Liver (tissue), 9 donors: ENCODE data around the gene PSAT1. TPM values are rescaled to one million over a fixed set of nuclear protein-coding genes. Genes with fewer than 3 reads are reported as not detected.

ENCODE experiments used
- DNase-seq: peaks from one replicate; pipeline ENCODE4 v3.0.0-alpha.2; 2017; ENCODE audit warnings: low spot score
- H3K27ac ChIP-seq, 2 donors: one replicate each; pipeline ENCODE4 v1.7.0; 2013; ENCODE audit warnings: inconsistent platforms in 2 of 2, low read length in 2 of 2, control low read depth in 1 of 2, low read depth in 1 of 2, mild to moderate bottlenecking in 1 of 2
- H3K27me3 ChIP-seq, 4 donors: one replicate each; pipeline versions ENCODE4 v1.6.1 to v1.7.0; 2013; ENCODE audit warnings: low read length in 3 of 4, inconsistent platforms in 1 of 4, mild to moderate bottlenecking in 1 of 4, moderate library complexity in 1 of 4; ENCODE audit not compliant: control insufficient read depth in 4 of 4, insufficient read depth in 4 of 4
- H3K36me3 ChIP-seq, 4 donors: one replicate each; pipeline versions ENCODE4 v1.6.1 to v1.7.0; 2013; ENCODE audit warnings: low read length in 3 of 4, mild to moderate bottlenecking in 3 of 4, low read depth in 1 of 4, moderate library complexity in 1 of 4; ENCODE audit not compliant: control insufficient read depth in 4 of 4, insufficient read depth in 3 of 4
- H3K4me1 ChIP-seq, 4 donors: one replicate each; pipeline versions ENCODE4 v1.6.1 to v1.7.0; 2013; ENCODE audit warnings: low read length in 3 of 4, mild to moderate bottlenecking in 3 of 4, moderate library complexity in 1 of 4; ENCODE audit not compliant: control insufficient read depth in 4 of 4, insufficient read depth in 4 of 4
- H3K4me3 ChIP-seq, 3 donors: one replicate each; pipeline versions ENCODE4 v1.6.1 to v1.7.0; 2013; ENCODE audit warnings: low read length in 3 of 3, control low read depth in 1 of 3, low read depth in 1 of 3, mild to moderate bottlenecking in 1 of 3
- H3K9ac ChIP-seq, 2 donors: one replicate each; pipeline ENCODE4 v1.7.0; 2013; ENCODE audit warnings: low read length in 2 of 2, mild to moderate bottlenecking in 2 of 2, moderate library complexity in 2 of 2, control low read depth in 1 of 2, low read depth in 1 of 2
- H3K9me3 ChIP-seq, 4 donors: one replicate each; pipeline versions ENCODE4 v1.6.1 to v1.7.0; 2013; ENCODE audit warnings: low read length in 3 of 4; ENCODE audit not compliant: control insufficient read depth in 4 of 4
- ATF3 ChIP-seq: IDR thresholded peaks from 2 replicates; pipeline ENCODE4 v1.6.1; 2016; ENCODE audit warnings: antibody characterized with exemption
- CTCF ChIP-seq: fragments of 150-350 bp; IDR thresholded peaks from 2 replicates; pipeline ENCODE4 v1.5.1; 2017; ENCODE audit warnings: improper control_type of control experiment, low read depth, low read length; ENCODE audit not compliant: missing input control
- EGR1 ChIP-seq, 2 donors: IDR thresholded peaks; 2 replicates each; pipeline ENCODE4 v1.6.1; 2016 to 2018; ENCODE audit warnings: antibody characterized with exemption in 2 of 2, low read depth in 2 of 2
- JUND ChIP-seq, 2 donors: IDR thresholded peaks; 2 replicates each; pipeline ENCODE4 v1.6.1; 2016; ENCODE audit warnings: antibody characterized with exemption in 2 of 2
- MAX ChIP-seq: IDR thresholded peaks from 2 replicates; pipeline ENCODE4 v1.6.1; 2016; ENCODE audit warnings: antibody characterized with exemption
- RAD21 ChIP-seq, 2 donors: IDR thresholded peaks; 2 replicates each; pipeline ENCODE4 v1.6.1; 2016; ENCODE audit warnings: antibody characterized with exemption in 2 of 2, mild to moderate bottlenecking in 2 of 2
- REST ChIP-seq: IDR thresholded peaks from 2 replicates; pipeline ENCODE4 v1.6.1; 2016; ENCODE audit warnings: antibody characterized with exemption, mild to moderate bottlenecking
- TAF1 ChIP-seq: conservative IDR thresholded peaks from 2 replicates; pipeline ENCODE4 v1.6.1; 2016; ENCODE audit warnings: antibody characterized with exemption, mild to moderate bottlenecking
- YY1 ChIP-seq: IDR thresholded peaks from 2 replicates; pipeline ENCODE4 v1.6.1; 2016; ENCODE audit warnings: antibody characterized with exemption, mild to moderate bottlenecking
- ZBTB33 ChIP-seq: IDR thresholded peaks from 2 replicates; pipeline ENCODE4 v1.6.1; 2016; ENCODE audit warnings: antibody characterized with exemption
- WGBS: extraction: QIAGEN DNeasy Blood & Tissue Kit; methylation state at CpG from one replicate; pipeline ENCODE4 v1.1.7; 2013; 5-methylcytosine and 5-hydroxymethylcytosine counted together
- polyA plus RNA-seq, 2 donors: library from polyadenylated mRNA; stranded (reverse) in 1 of 2; unstranded in 1 of 2; fragments of 200-250 nt in 1 of 2; fragments of >200 nt in 1 of 2; fragmentation: Nextera tagmentation in 1 of 2; extraction: Ambion mirVana in 1 of 2; gene quantifications; one replicate each; pipeline versions ENCODE4 v1.2.1 to v1.2.3, GENCODE V29; 2013 to 2015
- total RNA-seq, 2 donors: library from RNA; depleted of rRNA; stranded (reverse); fragments of >200 nt; gene quantifications; one replicate each; pipeline ENCODE4 v1.2.3, GENCODE V29; 2014
- donor health status: healthy.
- donor health status: healthy.
- donor health status: healthy.
- donor health status: healthy.
- donor health status: healthy.

Gene PSAT1
- total and polyA plus RNA-seq, 4 donors, result 28.0 to 156 (median 66.8) TPM

GRCh38 chr9:78356634-78357033 lies 59.7 kb downstream of the PSAT1 start:
- WGBS, result 67% methylated on average over 4 of the region's 4 CpGs
- peaks cover 0 to 19% (median 5%) of the 10 kb centered on the region in 4 donors for H3K4me1 ChIP-seq
- no peaks in the 10 kb centered on the region for H3K27me3 ChIP-seq
- H3K27ac ChIP-seq, result no peak overlapping the region
- no peak overlapping the region for H3K4me3 ChIP-seq
- H3K9ac ChIP-seq, result no peak overlapping the region
- H3K36me3 ChIP-seq, result no peaks in the 10 kb centered on the region
- DNase-seq, result no peak
- TF ChIP-seq EGR1 (IDR thresholded peaks at IDR 0.05; ENCODE audit: low read depth in 2 of 2) (no peak), REST (no peak), TAF1 (no peak), ZBTB33 (no peak), ATF3 (no peak), CTCF (no peak), YY1 (no peak), JUND (IDR thresholded peaks at IDR 0.05) (no peak), MAX (no peak)
- H3K9me3 ChIP-seq, result no peaks in the 10 kb centered on the region

GRCh38 chr9:78357165-78357873 lies 60.4 kb downstream of the PSAT1 start:
- Histone ChIP-seq H3K9ac (no peak overlapping the region), H3K36me3 (no peaks in the 10 kb centered on the region), H3K27ac (no peak overlapping the region), H3K27me3 (no peaks in the 10 kb centered on the region), H3K4me3 (no peak overlapping the region), H3K9me3 (no peaks in the 10 kb centered on the region), H3K4me1 (peaks cover 0 to 19% (median 5%) of the 10 kb centered on the region in 4 donors)
- DNase-seq, result no peak
- WGBS, result 96% methylated on average over 23 of the region's 23 CpGs
- TF ChIP-seq ATF3 (no peak), RAD21 (IDR thresholded peaks at IDR 0.05) (no peak)
